WTC11 (cell line): ENCODE measurements around the gene CNTNAP5.

ENCODE experiments used
- E2F1 ChIP-seq: sonication (generic); formaldehyde crosslinking; IDR thresholded peaks from 2 replicates; pipeline ENCODE4 v1.8.0; 2022; ENCODE audit warnings: mild to moderate bottlenecking, missing genetic modification reagents
- NFYB ChIP-seq: sonication (generic); formaldehyde crosslinking; conservative IDR thresholded peaks from 2 replicates; pipeline ENCODE4 v1.8.0; 2022; ENCODE audit warnings: low read depth, missing genetic modification reagents
- NR2C2 ChIP-seq: sonication (generic); formaldehyde crosslinking; IDR thresholded peaks from 2 replicates; pipeline ENCODE4 v1.8.0; 2022; ENCODE audit warnings: mild to moderate bottlenecking, missing genetic modification reagents
- RELA ChIP-seq: sonication (generic); formaldehyde crosslinking; IDR thresholded peaks from 2 replicates; pipeline ENCODE4 v1.8.1; 2022; ENCODE audit warnings: missing genetic modification reagents, mild to moderate bottlenecking, borderline replicate concordance
- STAT6 ChIP-seq: sonication (generic); formaldehyde crosslinking; conservative IDR thresholded peaks from 2 replicates; pipeline ENCODE4 v1.8.1; 2023; ENCODE audit warnings: mild to moderate bottlenecking, low read depth, missing genetic modification reagents, moderate library complexity
- TP53 ChIP-seq: sonication (generic); formaldehyde crosslinking; IDR thresholded peaks from 2 replicates; pipeline ENCODE4 v1.8.1; 2023; ENCODE audit warnings: mild to moderate bottlenecking, missing genetic modification reagents
- ZNF121 ChIP-seq: sonication (generic); formaldehyde crosslinking; IDR thresholded peaks from 2 replicates; pipeline ENCODE4 v1.8.0; 2023; ENCODE audit warnings: missing genetic modification reagents
- ZSCAN18 ChIP-seq: fragments of 250-450 bp; sonication (Bioruptor Pico); IDR thresholded peaks from 2 replicates; pipeline ENCODE4 v2.1.2; 2022; ENCODE audit warnings: mild to moderate bottlenecking, moderate library complexity
- TF ChIP-seq, protein P1 (sequence below): fragments of 200-600 bp; IDR thresholded peaks from 2 replicates; pipeline ENCODE4 v1.8.0; 2022; ENCODE audit warnings: antibody characterized with exemption
- TF ChIP-seq, protein P2 (sequence below): sonication (generic); formaldehyde crosslinking; IDR thresholded peaks from 2 replicates; pipeline ENCODE4 v1.8.0; 2022; ENCODE audit warnings: mild to moderate bottlenecking, missing genetic modification reagents
- TF ChIP-seq, protein P3 (sequence below): fragments of 250-450 bp; sonication (Bioruptor Pico); IDR thresholded peaks from 2 replicates; pipeline ENCODE4 v1.9.0; 2021; ENCODE audit warnings: mild to moderate bottlenecking

DNA sequence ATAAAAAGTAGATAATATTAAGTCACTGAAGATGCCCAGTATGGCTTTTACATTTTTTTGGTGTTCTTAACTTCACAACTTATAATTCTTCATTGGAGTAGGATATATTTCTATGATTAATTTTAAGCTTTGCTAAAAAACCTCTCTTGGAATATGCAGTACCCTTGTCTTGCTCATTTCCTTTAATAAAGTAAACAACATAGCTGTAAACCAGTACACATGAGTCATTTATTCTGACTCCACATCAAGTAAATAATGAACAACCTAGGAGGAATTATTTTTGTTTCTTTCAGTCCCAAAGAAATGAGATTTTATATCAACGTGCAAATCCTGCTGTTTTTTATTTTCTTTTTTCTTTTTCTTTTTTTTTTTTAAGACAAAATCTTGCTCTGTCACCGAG, 869.1 kb downstream of the CNTNAP5 start:
- TF ChIP-seq, protein P1, sequence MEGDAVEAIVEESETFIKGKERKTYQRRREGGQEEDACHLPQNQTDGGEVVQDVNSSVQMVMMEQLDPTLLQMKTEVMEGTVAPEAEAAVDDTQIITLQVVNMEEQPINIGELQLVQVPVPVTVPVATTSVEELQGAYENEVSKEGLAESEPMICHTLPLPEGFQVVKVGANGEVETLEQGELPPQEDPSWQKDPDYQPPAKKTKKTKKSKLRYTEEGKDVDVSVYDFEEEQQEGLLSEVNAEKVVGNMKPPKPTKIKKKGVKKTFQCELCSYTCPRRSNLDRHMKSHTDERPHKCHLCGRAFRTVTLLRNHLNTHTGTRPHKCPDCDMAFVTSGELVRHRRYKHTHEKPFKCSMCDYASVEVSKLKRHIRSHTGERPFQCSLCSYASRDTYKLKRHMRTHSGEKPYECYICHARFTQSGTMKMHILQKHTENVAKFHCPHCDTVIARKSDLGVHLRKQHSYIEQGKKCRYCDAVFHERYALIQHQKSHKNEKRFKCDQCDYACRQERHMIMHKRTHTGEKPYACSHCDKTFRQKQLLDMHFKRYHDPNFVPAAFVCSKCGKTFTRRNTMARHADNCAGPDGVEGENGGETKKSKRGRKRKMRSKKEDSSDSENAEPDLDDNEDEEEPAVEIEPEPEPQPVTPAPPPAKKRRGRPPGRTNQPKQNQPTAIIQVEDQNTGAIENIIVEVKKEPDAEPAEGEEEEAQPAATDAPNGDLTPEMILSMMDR: no peak
- no peak for TF ChIP-seq ZSCAN18 (CRISPR knock-in tag)
- TF ChIP-seq ZNF121 (CRISPR knock-in tag): no peak
- no peak for TF ChIP-seq TP53
- TF ChIP-seq, protein P2, sequence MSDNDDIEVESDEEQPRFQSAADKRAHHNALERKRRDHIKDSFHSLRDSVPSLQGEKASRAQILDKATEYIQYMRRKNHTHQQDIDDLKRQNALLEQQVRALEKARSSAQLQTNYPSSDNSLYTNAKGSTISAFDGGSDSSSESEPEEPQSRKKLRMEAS (CRISPR knock-in tag): no peak
- no peak for TF ChIP-seq E2F1 (CRISPR knock-in tag)
- TF ChIP-seq RELA (CRISPR knock-in tag): no peak
- no peak for TF ChIP-seq STAT6 (CRISPR knock-in tag)
- TF ChIP-seq, protein P3, sequence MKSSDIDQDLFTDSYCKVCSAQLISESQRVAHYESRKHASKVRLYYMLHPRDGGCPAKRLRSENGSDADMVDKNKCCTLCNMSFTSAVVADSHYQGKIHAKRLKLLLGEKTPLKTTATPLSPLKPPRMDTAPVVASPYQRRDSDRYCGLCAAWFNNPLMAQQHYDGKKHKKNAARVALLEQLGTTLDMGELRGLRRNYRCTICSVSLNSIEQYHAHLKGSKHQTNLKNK: no peak
- no peak for TF ChIP-seq NFYB (CRISPR knock-in tag)
- TF ChIP-seq NR2C2: no peak
